ENCODE measurements around the gene SLC5A2. TPM values are rescaled to one million over a fixed set of nuclear protein-coding genes. Genes with fewer than 3 reads are reported as not detected.
"Not testable (repeated sequence)": the region's sequence is repeated elsewhere in the genome, so short reads cannot be mapped to it uniquely, and the experiment has no call there.

The SLC5A2 gene
- total and polyA plus RNA-seq, 2 donors (not counting 1 experiment from before 2014, with no cell fraction given): not detected

DNA sequence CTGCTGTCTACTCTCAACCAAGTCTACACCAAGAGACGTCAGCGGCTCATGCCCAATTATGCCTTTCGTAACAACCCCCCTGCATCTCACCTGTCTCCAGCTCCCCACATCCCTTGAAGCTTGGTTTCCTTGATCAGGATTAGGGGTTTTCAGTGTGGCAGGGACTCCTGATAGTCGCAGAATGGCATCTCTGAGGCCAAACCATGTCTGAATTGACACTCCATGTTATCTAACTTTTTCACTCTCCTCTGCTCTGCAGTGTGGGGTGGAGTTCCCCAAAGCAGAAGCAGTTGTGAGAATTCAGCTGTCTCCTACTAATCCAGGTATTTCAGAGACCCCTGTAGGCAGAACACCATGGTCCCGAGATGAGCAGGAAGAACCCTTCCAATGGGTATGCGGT is 39.1 kb downstream of the SLC5A2 start:
- H2AFZ ChIP-seq (ENCODE audit: low read length): no peak overlapping the region
- H3K36me3 ChIP-seq (ENCODE audit: control insufficient read depth, insufficient read depth, low read length): no peaks in the 10 kb centered on the region
- H3K27ac ChIP-seq (ENCODE audit: insufficient read depth, low read length): no peak overlapping the region
- no peak overlapping the region for H3K4me3 ChIP-seq (replicated peaks in 1 of 4; ENCODE audit: control extremely low read depth in 1 of 4, insufficient read depth in 1 of 4, low read depth in 3 of 4, low read length in 4 of 4)
- H3K79me2 ChIP-seq (ENCODE audit: control insufficient read depth, insufficient read depth, low read length): no peaks in the 10 kb centered on the region
- no peaks in the 10 kb centered on the region for H3K27me3 ChIP-seq (ENCODE audit: control insufficient read depth, insufficient read depth, low read length)
- no peak overlapping the region for H3K9ac ChIP-seq (ENCODE audit: insufficient read depth, low read length)
- H3K4me1 ChIP-seq (ENCODE audit: control insufficient read depth, extremely low read depth, insufficient read depth, low read length): no peaks in the 10 kb centered on the region
- H3K9me3 ChIP-seq (ENCODE audit: control insufficient read depth, insufficient read depth, low read depth, low read length): no peaks in the 10 kb centered on the region
- H3K4me2 ChIP-seq (ENCODE audit: extremely low read depth, insufficient read depth, low read length): no peak overlapping the region
- DNase-seq (ENCODE audit: low read depth in 2 of 2): no peak
- TF ChIP-seq, protein P1, sequence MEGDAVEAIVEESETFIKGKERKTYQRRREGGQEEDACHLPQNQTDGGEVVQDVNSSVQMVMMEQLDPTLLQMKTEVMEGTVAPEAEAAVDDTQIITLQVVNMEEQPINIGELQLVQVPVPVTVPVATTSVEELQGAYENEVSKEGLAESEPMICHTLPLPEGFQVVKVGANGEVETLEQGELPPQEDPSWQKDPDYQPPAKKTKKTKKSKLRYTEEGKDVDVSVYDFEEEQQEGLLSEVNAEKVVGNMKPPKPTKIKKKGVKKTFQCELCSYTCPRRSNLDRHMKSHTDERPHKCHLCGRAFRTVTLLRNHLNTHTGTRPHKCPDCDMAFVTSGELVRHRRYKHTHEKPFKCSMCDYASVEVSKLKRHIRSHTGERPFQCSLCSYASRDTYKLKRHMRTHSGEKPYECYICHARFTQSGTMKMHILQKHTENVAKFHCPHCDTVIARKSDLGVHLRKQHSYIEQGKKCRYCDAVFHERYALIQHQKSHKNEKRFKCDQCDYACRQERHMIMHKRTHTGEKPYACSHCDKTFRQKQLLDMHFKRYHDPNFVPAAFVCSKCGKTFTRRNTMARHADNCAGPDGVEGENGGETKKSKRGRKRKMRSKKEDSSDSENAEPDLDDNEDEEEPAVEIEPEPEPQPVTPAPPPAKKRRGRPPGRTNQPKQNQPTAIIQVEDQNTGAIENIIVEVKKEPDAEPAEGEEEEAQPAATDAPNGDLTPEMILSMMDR (conservative IDR thresholded peaks at IDR 0.05 in 1 of 2, IDR thresholded peaks at IDR 0.05 in 1 of 2; ENCODE audit: low read depth in 1 of 2, low read length in 2 of 2): no peak
- TF ChIP-seq EZH2 (IDR thresholded peaks at IDR 0.05; ENCODE audit: low read length, missing control alignments): no peak
- no peaks in the 10 kb centered on the region for H4K20me1 ChIP-seq (ENCODE audit: control insufficient read depth, extremely low read depth, insufficient read depth, low read length)

DNA sequence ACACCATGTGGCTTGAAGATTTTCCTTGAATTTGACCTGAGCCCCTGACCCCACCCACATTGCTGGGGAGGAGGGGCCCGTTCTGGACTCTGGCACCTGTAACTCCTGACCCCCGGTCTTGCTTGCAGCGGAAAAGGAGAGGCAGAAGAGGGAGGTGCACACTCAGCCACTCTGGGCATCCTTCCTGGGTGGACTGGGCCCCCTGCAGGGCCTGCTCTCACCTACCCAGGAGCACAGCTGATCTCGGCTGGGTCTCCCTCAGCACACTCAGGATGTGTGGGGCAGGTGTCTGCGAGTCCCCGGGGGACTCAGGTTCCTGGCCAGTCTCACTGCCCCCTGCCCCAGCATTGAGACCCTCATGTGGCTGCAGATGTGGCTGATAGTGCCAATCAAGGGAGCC is 40.8 kb downstream of the SLC5A2 start:
- not testable (repeated sequence) for H3K9me3 ChIP-seq (ENCODE audit: control insufficient read depth, insufficient read depth, low read depth, low read length); H3K36me3 ChIP-seq (ENCODE audit: control insufficient read depth, insufficient read depth, low read length); H3K9ac ChIP-seq (ENCODE audit: insufficient read depth, low read length); H3K4me1 ChIP-seq (ENCODE audit: control insufficient read depth, extremely low read depth, insufficient read depth, low read length); DNase-seq (ENCODE audit: low read depth in 2 of 2); H3K4me3 ChIP-seq (replicated peaks in 1 of 4; ENCODE audit: control extremely low read depth in 1 of 4, insufficient read depth in 1 of 4, low read depth in 3 of 4, low read length in 4 of 4); H4K20me1 ChIP-seq (ENCODE audit: control insufficient read depth, extremely low read depth, insufficient read depth, low read length); H3K4me2 ChIP-seq (ENCODE audit: extremely low read depth, insufficient read depth, low read length); H3K27ac ChIP-seq (ENCODE audit: insufficient read depth, low read length); H3K79me2 ChIP-seq (ENCODE audit: control insufficient read depth, insufficient read depth, low read length); H2AFZ ChIP-seq (ENCODE audit: low read length); H3K27me3 ChIP-seq (ENCODE audit: control insufficient read depth, insufficient read depth, low read length)

DNA sequence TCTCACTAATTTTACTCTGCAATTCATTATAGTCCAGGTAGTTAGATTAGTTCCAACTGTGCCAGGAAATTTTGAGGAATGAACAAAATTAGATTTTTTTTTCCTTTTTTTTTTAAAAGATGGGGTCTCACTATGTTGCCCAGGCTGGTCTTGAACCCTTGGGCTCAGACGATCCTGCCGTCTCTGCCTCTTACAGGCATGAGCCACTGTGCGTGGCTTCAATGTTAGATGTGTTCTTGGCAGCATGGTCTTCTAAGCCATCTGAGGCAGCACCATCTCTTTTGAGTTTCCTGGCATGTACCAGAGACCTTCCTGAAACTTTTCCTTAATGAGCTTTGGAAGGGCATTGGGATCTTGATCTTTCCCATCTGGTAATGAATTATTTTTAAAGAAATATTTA is 42.2 kb downstream of the SLC5A2 start:
- peaks cover 8% of the 10 kb centered on the region for H3K27me3 ChIP-seq (ENCODE audit: control insufficient read depth, insufficient read depth, low read length)
- H3K4me2 ChIP-seq (ENCODE audit: extremely low read depth, insufficient read depth, low read length): no peak overlapping the region
- H3K9me3 ChIP-seq (ENCODE audit: control insufficient read depth, insufficient read depth, low read depth, low read length): no peaks in the 10 kb centered on the region
- no peaks in the 10 kb centered on the region for H3K79me2 ChIP-seq (ENCODE audit: control insufficient read depth, insufficient read depth, low read length)
- no peaks in the 10 kb centered on the region for H3K4me1 ChIP-seq (ENCODE audit: control insufficient read depth, extremely low read depth, insufficient read depth, low read length)
- H4K20me1 ChIP-seq (ENCODE audit: control insufficient read depth, extremely low read depth, insufficient read depth, low read length): no peaks in the 10 kb centered on the region
- TF ChIP-seq EZH2 (IDR thresholded peaks at IDR 0.05; ENCODE audit: low read length, missing control alignments): no peak
- TF ChIP-seq, protein P1 (conservative IDR thresholded peaks at IDR 0.05 in 1 of 2, IDR thresholded peaks at IDR 0.05 in 1 of 2; ENCODE audit: low read depth in 1 of 2, low read length in 2 of 2): no peak
- H3K36me3 ChIP-seq (ENCODE audit: control insufficient read depth, insufficient read depth, low read length): no peaks in the 10 kb centered on the region
- H3K4me3 ChIP-seq (replicated peaks in 1 of 4; ENCODE audit: control extremely low read depth in 1 of 4, insufficient read depth in 1 of 4, low read depth in 3 of 4, low read length in 4 of 4): no peak overlapping the region
- H3K27ac ChIP-seq (ENCODE audit: insufficient read depth, low read length): no peak overlapping the region
- no peak for DNase-seq (ENCODE audit: low read depth in 2 of 2)
- no peak overlapping the region for H3K9ac ChIP-seq (ENCODE audit: insufficient read depth, low read length)
- H2AFZ ChIP-seq (ENCODE audit: low read length): no peak overlapping the region
